HEK293 (cell line): ENCODE measurements around the gene ADAMTS20.

Experiments used
- CTCF ChIP-seq: fragments of 450-650 bp; formaldehyde crosslinking; IDR thresholded peaks from 2 replicates; pipeline ENCODE4 v1.5.1; 2016; ENCODE audit warnings: missing biosample characterization, missing genetic modification characterization
- GLI4 ChIP-seq: fragments of 450-650 bp; formaldehyde crosslinking; IDR thresholded peaks from 2 replicates; pipeline ENCODE4 v1.5.1; 2016; ENCODE audit warnings: missing biosample characterization, missing genetic modification characterization
- GLIS1 ChIP-seq: fragments of 450-650 bp; formaldehyde crosslinking; IDR thresholded peaks from 2 replicates; pipeline ENCODE4 v1.5.1; 2016; ENCODE audit warnings: missing biosample characterization, missing genetic modification characterization
- HOXA7 ChIP-seq: sonication (generic); formaldehyde crosslinking; IDR thresholded peaks from 2 replicates; pipeline ENCODE4 v1.8.1; 2022; ENCODE audit warnings: missing genetic modification reagents, borderline replicate concordance
- RBAK ChIP-seq: fragments of 450-650 bp; formaldehyde crosslinking; IDR thresholded peaks from 2 replicates; pipeline ENCODE4 v1.5.1; 2016; ENCODE audit warnings: missing biosample characterization, missing genetic modification characterization
- ZNF274 ChIP-seq, 2 experiments: fragments of 200-500 bp in 1 of 2; fragments of 450-650 bp in 1 of 2; sonication (Bioruptor generic) in 1 of 2; formaldehyde crosslinking in 1 of 2; IDR thresholded peaks; 2 replicates each; pipeline versions ENCODE4 v1.5.1 to v1.6.1; 2014 to 2016; ENCODE audit warnings: borderline replicate concordance in 1 of 2, inconsistent platforms in 1 of 2, low read length in 1 of 2, missing biosample characterization in 1 of 2, missing genetic modification characterization in 1 of 2
- ZNF324 ChIP-seq: fragments of 450-650 bp; formaldehyde crosslinking; IDR thresholded peaks from 2 replicates; pipeline ENCODE4 v1.5.1; 2016; ENCODE audit warnings: missing biosample characterization, missing genetic modification characterization
- ZNF341 ChIP-seq: fragments of 450-650 bp; formaldehyde crosslinking; IDR thresholded peaks from 2 replicates; pipeline ENCODE4; 2016; ENCODE audit warnings: low read depth, missing biosample characterization, missing genetic modification characterization
- ZNF621 ChIP-seq: fragments of 450-650 bp; formaldehyde crosslinking; IDR thresholded peaks from 2 replicates; pipeline ENCODE4 v1.5.1; 2017; ENCODE audit warnings: missing biosample characterization, missing genetic modification characterization
- ZNF639 ChIP-seq: fragments of 450-650 bp; formaldehyde crosslinking; IDR thresholded peaks from 2 replicates; pipeline ENCODE4 v1.5.1; 2016; ENCODE audit warnings: missing biosample characterization, missing genetic modification characterization
- TF ChIP-seq, protein P1 (sequence below): fragments of 450-650 bp; formaldehyde crosslinking; IDR thresholded peaks from 2 replicates; pipeline ENCODE4 v1.5.1; 2016; ENCODE audit warnings: missing biosample characterization, missing genetic modification characterization

DNA sequence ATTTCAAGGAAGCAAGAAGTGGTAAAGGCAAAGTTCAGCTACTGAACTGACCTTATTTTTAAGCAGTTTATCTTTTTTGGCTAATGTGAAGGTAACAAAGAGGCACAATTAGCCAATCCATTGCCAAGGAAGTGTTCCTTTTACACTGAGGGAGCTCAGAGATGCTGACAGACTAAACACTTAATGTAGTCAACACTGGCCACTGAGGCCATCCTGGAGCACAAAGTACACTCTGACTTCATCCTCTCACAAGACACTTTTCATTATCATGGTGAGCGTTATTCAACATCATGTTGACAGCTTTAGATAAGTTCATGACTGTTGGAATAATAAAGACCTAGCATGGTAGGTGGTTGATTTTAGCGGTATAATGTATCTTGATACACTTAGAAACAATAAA, 89.9 kb downstream of the ADAMTS20 start:
- TF ChIP-seq, protein P1, sequence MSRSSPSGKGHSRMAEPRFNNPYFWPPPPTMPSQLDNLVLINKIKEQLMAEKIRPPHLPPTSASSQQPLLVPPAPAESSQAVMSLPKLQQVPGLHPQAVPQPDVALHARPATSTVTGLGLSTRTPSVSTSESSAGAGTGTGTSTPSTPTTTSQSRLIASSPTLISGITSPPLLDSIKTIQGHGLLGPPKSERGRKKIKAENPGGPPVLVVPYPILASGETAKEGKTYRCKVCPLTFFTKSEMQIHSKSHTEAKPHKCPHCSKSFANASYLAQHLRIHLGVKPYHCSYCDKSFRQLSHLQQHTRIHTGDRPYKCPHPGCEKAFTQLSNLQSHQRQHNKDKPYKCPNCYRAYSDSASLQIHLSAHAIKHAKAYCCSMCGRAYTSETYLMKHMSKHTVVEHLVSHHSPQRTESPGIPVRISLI (tag by site-specific recombination) = no peak
- no peak for TF ChIP-seq ZNF324 (tag by site-specific recombination)
- TF ChIP-seq ZNF341 (tag by site-specific recombination) = no peak
- TF ChIP-seq ZNF621 (tag by site-specific recombination) = no peak
- TF ChIP-seq HOXA7 (CRISPR knock-in tag) = no peak
- no peak for TF ChIP-seq RBAK
- no peak for TF ChIP-seq GLI4 (tag by site-specific recombination)
- no peak for TF ChIP-seq ZNF639 (tag by site-specific recombination)
- no peak for TF ChIP-seq GLIS1
- no peak for TF ChIP-seq ZNF274 (IDR thresholded peaks at IDR 0.05; ENCODE audit: low read length)
- TF ChIP-seq ZNF274 (tag by site-specific recombination; IDR thresholded peaks at IDR 0.05; ENCODE audit: borderline replicate concordance) = no peak
- no peak for TF ChIP-seq CTCF (tag by site-specific recombination)
